DMS153 treated with DMSO at 0.1 percent for 48 hours (cell line): ENCODE results near the gene TIMM9.
"Not testable (repeated sequence)": the region's sequence is repeated elsewhere in the genome, so short reads cannot be mapped to it uniquely, and the experiment has no call there.

Source experiments
- DNase-seq: peaks from one replicate; lab custom pipeline; 2025; ENCODE audit not compliant: unreplicated experiment; lab: John Stamatoyannopoulos, UW

The TIMM9 gene

GRCh38 chr14:58398895-58399294 lies 28.4 kb downstream of the TIMM9 start:
- no peak for DNase-seq

DNA sequence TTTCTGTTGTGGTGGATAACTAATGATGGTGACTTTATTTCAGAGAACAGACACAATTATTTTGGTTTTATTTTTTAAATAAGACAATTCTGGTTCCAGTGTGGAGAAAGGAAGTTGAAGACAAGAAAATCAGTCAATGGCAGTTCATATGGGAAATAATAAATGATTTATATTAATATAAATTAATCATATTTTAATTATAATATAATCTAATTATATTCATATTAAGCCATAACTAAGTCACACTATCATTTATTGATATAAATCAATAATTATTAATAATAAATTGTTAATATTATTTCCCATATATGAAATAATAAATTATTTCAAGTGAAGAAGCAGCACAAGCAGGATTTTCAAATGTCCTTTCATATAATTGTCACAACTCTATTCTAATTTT lies 28.8 kb downstream of the TIMM9 start:
- DNase-seq: no peak

DNA sequence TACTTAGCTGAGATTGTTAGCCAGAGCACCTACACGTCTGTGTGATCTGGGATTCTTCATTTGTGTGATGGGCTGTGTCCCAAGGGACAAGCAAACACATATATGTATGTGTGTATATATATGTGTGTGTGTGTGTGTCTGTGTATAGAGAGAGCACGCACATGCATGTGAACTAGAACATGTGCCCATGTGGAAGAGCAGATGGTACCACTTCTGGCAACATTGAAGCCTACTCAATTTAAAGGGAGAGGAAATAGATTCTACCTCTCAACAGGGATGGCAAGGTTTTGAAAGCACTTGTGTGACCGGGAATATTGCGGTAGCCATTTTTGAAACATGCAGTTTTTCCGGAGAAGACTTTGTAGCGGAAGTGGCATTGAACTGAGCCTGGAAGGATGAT lies 30.2 kb downstream of the TIMM9 start:
- DNase-seq: no peak

GRCh38 chr14:58395812-58396788 lies 31.2 kb downstream of the TIMM9 start, which contains the start of gene TOMM20L:
TSS of gene TOMM20L (plus strand) at chr14:58395930. CDS start at chr14:58395958, 28 bp downstream.
- DNase-seq: peak; percentile 40

- no peak for DNase-seq
Measured at GRCh38 chr14:58395562-58395811, 31.8 kb downstream of the TIMM9 start.

GRCh38 chr14:58390830-58391229 lies 36.5 kb downstream of the TIMM9 start:
- DNase-seq: no peak

DNA sequence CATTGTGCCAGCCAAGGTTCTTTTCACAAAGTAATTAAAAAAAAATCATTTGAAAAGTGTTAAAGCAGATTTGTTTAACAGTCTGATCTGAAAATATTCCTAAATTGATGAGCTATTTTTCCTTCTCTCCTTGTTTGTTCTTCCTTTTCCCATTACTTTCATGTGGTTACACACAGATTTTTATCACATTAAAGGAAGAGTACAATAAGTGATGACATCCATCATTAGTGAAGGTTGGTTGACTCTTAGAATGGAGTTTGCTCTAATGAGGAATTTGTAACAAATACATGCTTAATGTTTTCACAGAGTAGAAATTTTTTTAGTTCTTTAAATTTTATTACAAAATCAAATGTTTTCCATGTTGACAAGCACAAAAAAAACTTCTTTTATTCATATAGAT lies 50.5 kb downstream of the TIMM9 start:
- DNase-seq: no peak

GRCh38 chr14:58368956-58369355 lies 58.4 kb downstream of the TIMM9 start:
- no peak for DNase-seq

GRCh38 chr14:58367296-58367695 lies 60.0 kb downstream of the TIMM9 start:
- no peak for DNase-seq

GRCh38 chr14:58364316-58364715 lies 63.0 kb downstream of the TIMM9 start:
- DNase-seq: no peak

DNA sequence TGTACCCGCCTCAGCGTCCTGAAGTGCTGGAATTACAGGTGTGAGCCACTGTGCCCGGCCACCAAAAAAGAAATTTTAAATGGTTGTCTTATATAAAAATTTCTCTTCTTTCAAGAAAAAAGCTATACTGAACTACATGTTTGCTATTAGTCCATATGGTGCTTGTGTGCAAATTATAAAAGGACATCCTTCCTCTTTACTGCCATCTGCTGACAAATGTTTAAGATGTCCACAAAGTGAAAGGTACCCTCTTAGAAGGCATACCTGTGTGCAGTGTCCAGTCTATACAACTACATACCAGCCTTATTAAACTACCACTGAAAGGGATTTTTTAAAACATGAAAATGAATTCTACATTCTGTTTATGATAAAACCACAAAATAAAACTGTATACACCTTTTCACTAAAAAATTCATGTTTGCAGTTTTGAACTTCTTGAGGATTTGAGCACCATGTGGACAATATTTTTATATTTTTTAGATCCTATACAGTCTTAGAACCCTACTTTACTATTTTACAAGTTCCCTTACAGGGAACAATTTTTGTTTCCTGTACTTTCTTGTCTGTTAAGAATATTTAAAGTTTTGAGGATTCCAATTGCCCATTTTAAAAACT lies 64.4 kb downstream of the TIMM9 start:
- peak; percentile 55 for DNase-seq

DNA sequence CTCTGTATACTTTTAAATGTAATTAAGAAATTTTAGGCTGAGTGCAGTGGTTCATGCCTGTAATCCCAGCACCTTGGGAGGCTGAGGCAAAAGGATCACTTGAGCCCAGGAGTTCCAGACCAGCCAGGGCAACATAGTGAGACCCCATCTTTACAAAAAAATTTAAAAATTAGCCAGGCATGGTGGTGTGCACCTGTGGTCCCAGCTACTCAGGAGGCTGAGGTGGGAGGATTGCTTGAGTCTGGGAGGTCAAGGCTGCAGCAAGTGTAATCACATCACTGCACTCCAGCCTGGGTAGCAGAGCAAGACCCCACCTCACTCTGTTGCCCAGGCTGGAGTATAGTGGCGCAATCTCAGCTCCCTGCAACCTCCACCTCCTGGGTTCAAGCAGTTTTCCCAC lies 65.1 kb downstream of the TIMM9 start:
- not testable (repeated sequence) for DNase-seq
